Kidney epithelial cell (primary cell): ENCODE data around the gene ST3GAL4. TPM values are rescaled to one million over a fixed set of nuclear protein-coding genes. Genes with fewer than 3 reads are reported as not detected.

ENCODE experiments used
- DNase-seq: peaks from one replicate; pipeline ENCODE4 v3.0.0-alpha.2; 2010; ENCODE audit warnings: low read depth
- H3K27me3 ChIP-seq: 2 replicates; pipeline ENCODE4 v1.6.0; 2011; ENCODE audit warnings: low read length; ENCODE audit not compliant: control insufficient read depth, insufficient read depth
- H3K36me3 ChIP-seq: 2 replicates; pipeline ENCODE4 v1.5.1; 2011; ENCODE audit warnings: low read length; ENCODE audit not compliant: control insufficient read depth, insufficient read depth
- H3K4me3 ChIP-seq: 2 replicates; pipeline ENCODE4 v1.5.1; 2011; ENCODE audit warnings: low read depth, mild to moderate bottlenecking, control low read depth, low read length
- total RNA-seq: library from RNA; depleted of rRNA; stranded (reverse); fragments of >200 nt; gene quantifications from 2 replicates; pipeline ENCODE4 v1.2.3, GENCODE V29; 2015
- TF ChIP-seq, protein P1 (sequence below): IDR thresholded peaks from 2 replicates; pipeline ENCODE4 v1.5.1; 2011; ENCODE audit warnings: mild to moderate bottlenecking, moderate library complexity, low read length, control low read depth, inconsistent platforms; ENCODE audit not compliant: insufficient read depth, poor library complexity, severe bottlenecking

ST3GAL4 gene
- total RNA-seq, 1 donor from 2014 or later: 12.7 TPM

DNA sequence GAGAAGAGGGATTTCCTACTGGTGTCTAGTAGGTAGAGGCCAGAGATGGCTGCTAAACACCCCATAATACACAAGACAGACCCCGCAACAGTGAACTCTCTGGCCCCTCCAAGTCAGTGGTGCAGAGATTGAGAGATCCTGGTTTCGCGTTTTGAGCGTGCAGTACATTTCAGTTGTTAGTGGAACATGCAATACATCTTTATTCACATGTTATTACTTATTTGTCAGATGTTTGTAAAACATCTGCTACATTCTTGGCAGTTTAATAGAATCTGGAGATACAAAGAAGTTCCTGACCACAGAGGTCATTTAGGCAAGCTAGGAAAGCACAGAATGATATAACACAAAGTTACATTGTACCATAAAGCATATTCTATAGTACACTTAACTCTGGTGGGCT, 41.5 kb downstream of the ST3GAL4 start:
- TF ChIP-seq, protein P1, sequence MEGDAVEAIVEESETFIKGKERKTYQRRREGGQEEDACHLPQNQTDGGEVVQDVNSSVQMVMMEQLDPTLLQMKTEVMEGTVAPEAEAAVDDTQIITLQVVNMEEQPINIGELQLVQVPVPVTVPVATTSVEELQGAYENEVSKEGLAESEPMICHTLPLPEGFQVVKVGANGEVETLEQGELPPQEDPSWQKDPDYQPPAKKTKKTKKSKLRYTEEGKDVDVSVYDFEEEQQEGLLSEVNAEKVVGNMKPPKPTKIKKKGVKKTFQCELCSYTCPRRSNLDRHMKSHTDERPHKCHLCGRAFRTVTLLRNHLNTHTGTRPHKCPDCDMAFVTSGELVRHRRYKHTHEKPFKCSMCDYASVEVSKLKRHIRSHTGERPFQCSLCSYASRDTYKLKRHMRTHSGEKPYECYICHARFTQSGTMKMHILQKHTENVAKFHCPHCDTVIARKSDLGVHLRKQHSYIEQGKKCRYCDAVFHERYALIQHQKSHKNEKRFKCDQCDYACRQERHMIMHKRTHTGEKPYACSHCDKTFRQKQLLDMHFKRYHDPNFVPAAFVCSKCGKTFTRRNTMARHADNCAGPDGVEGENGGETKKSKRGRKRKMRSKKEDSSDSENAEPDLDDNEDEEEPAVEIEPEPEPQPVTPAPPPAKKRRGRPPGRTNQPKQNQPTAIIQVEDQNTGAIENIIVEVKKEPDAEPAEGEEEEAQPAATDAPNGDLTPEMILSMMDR: no peak
- H3K27me3 ChIP-seq: no peaks in the 10 kb centered on the region
- no peak for DNase-seq

DNA sequence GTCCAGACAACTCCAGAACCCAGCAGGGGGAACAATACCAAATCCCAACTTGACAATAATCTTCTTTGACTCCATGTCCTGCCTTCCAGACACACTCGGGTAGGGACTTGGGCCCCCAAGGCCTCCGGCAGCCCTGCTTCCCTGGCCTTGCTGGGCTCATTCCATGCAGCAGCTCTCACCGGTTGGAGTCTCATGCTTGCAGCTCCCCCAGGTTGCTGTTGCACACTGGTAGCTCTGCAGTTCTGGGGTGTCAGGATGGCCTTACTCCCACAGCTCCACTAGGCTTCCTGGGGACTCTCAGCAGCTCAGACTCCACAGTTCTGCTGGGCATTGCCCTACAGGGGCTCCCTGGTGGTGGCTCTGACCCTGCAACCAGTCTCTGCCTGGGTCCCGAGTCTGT, 42.8 kb downstream of the ST3GAL4 start:
- H3K36me3 ChIP-seq: no peaks in the 10 kb centered on the region
- H3K27me3 ChIP-seq: no peaks in the 10 kb centered on the region
- H3K4me3 ChIP-seq: no peak overlapping the region
- no peak for DNase-seq
- TF ChIP-seq, protein P1: no peak

More for the DNA sequence above, 41.5 kb downstream of the ST3GAL4 start:
- H3K4me3 ChIP-seq: no peak overlapping the region
- H3K36me3 ChIP-seq: no peaks in the 10 kb centered on the region

DNA sequence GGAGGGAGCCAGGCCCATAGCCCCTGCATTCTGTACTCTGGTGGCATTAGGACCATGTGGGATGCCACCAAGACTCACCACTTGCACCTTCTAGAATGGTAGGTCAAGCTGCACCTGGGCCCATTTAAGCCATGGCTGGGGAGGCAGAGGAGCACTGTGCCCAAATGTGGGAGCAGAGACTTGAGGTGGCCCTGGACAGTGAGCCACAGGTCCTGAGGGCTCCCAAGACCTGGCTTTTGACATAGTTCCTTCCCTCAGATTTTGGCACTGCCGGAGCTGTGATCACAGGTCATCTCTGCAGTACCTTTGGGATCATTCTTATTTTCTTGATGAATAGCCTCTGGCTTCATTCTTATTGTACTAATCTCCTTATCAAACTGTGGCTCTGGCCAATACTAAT, 43.2 kb downstream of the ST3GAL4 start:
- TF ChIP-seq, protein P1: no peak
- no peaks in the 10 kb centered on the region for H3K27me3 ChIP-seq
- H3K36me3 ChIP-seq: no peaks in the 10 kb centered on the region
- no peak for DNase-seq
- H3K4me3 ChIP-seq: no peak overlapping the region

DNA sequence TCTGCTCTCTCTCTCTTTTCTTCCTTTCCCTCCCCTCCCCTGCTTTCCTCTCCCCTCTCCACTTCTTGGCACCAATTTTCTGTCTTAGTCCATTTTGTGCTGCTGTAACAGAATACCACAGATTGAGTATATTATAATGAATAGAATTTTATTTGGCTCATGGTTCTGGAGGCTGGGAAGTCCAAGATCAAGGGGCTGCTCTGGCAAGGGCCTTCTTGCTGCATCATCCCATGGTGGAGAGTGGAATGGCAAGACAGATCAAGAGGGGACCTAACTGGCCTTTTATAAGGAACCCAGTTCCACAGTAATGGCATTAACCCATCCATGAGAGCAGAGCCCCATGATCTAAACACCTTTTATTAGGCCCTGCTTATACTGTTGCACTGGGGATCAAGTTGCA, 44.5 kb downstream of the ST3GAL4 start:
- H3K27me3 ChIP-seq: no peaks in the 10 kb centered on the region
- DNase-seq: no peak
- H3K4me3 ChIP-seq: no peak overlapping the region
- TF ChIP-seq, protein P1: no peak
- no peaks in the 10 kb centered on the region for H3K36me3 ChIP-seq

DNA sequence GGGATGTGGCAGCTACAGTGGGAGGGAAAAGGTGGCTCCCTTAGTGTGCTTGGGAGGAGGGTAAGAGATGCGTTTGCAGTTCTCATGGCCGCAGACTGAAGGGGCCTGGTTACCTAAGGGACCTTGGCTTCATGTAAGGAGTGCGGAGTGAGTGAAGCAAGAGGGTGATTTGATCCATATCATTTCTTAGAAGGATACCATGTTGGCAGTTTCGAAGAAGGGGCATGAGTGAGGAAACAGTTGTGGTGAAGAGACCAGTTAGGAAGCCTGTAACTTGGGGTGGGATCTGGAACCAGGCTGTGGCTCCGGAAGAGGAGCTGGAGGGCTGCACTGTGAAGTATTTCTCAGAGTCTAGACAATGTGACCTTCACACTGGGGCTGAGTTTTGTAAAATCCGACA, 45.0 kb downstream of the ST3GAL4 start:
- Histone ChIP-seq H3K36me3 (no peaks in the 10 kb centered on the region), H3K27me3 (no peaks in the 10 kb centered on the region), H3K4me3 (no peak overlapping the region)
- no peak for DNase-seq
- TF ChIP-seq, protein P1: no peak

DNA sequence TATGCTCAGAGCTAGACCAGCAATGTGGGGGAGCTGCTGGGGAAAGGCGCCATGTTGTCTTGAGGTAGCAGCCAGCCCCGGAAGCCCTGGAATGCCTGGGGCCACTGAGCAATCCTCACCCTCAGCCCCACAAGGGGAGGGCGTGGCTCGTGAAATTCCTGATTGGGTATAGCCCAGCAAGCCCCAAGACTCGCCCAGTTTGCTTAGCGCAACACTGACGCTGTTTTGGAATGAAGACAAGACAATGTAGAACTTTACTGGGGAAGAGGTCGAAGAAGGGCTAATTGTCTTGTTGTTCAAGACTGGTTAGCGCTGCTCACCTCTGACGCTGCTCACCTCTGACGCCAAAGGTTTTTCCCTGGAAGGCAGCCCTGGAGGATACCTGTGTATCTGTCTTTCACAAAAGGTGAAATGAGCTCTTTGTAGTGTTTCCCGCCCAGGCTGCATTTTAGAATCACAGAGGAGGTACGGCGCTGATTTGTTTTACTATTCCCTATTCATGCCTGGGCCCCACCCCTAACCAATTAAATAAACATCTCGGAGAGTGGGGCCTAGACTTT, 47.6 kb downstream of the ST3GAL4 start:
- H3K27me3 ChIP-seq: no peaks in the 10 kb centered on the region

More for the DNA sequence above, 47.6 kb downstream of the ST3GAL4 start:
- H3K4me3 ChIP-seq: no peak overlapping the region
- H3K36me3 ChIP-seq: peaks cover 2% of the 10 kb centered on the region
- no peak for DNase-seq
- TF ChIP-seq, protein P1: no peak
